Hepatocyte (in vitro differentiated cells): ENCODE results near the gene SEC61A1. TPM values are rescaled to one million over a fixed set of nuclear protein-coding genes. Genes with fewer than 3 reads are reported as not detected.

ENCODE experiments used
- DNase-seq: peaks from one replicate; pipeline ENCODE4 v3.0.0-alpha.2; 2016; ENCODE audit warnings: low spot score
- H2AFZ ChIP-seq: fragments of 200-600 bp; sonication (generic); 2 replicates; pipeline ENCODE4 v1.6.0; 2016; ENCODE audit warnings: antibody characterized with exemption, mild to moderate bottlenecking
- H3K27ac ChIP-seq: fragments of 200-600 bp; sonication (generic); 2 replicates; pipeline ENCODE4 v1.5.1; 2016; ENCODE audit warnings: mild to moderate bottlenecking
- H3K27me3 ChIP-seq: fragments of 200-600 bp; sonication (generic); 2 replicates; pipeline ENCODE4 v1.6.1; 2016
- H3K36me3 ChIP-seq: fragments of 200-600 bp; sonication (generic); replicated peaks from 2 replicates; pipeline ENCODE4 v1.5.1; 2016; ENCODE audit warnings: low read depth; ENCODE audit not compliant: insufficient read depth
- H3K4me1 ChIP-seq: fragments of 200-600 bp; sonication (generic); 2 replicates; pipeline ENCODE4 v1.5.1; 2016; ENCODE audit warnings: mild to moderate bottlenecking, moderate library complexity; ENCODE audit not compliant: insufficient read depth
- H3K4me2 ChIP-seq: fragments of 200-600 bp; sonication (generic); 2 replicates; pipeline ENCODE4 v1.6.0; 2016
- H3K4me3 ChIP-seq: fragments of 200-600 bp; sonication (generic); 2 replicates; pipeline ENCODE4 v1.5.1; 2016; ENCODE audit warnings: mild to moderate bottlenecking
- H3K79me2 ChIP-seq: fragments of 200-600 bp; sonication (generic); 2 replicates; pipeline ENCODE4 v1.6.0; 2017; ENCODE audit warnings: mild to moderate bottlenecking
- H3K9me2 ChIP-seq: fragments of 200-600 bp; sonication (generic); replicated peaks from 2 replicates; pipeline ENCODE4 v1.6.0; 2017; ENCODE audit warnings: mild to moderate bottlenecking; ENCODE audit not compliant: insufficient read depth
- H3K9me3 ChIP-seq: fragments of 200-600 bp; sonication (generic); 2 replicates; pipeline ENCODE4 v1.5.1; 2016; ENCODE audit warnings: low read depth, mild to moderate bottlenecking
- H4K20me1 ChIP-seq: fragments of 200-600 bp; sonication (generic); 2 replicates; pipeline ENCODE4 v1.6.0; 2016; ENCODE audit warnings: mild to moderate bottlenecking; ENCODE audit not compliant: insufficient read depth, poor library complexity, severe bottlenecking
- CTCF ChIP-seq: fragments of 200-600 bp; sonication (generic); IDR thresholded peaks from 2 replicates; pipeline ENCODE4 v1.5.1; 2016; ENCODE audit warnings: antibody characterized with exemption, mild to moderate bottlenecking; ENCODE audit not compliant: poor library complexity
- EZH2 ChIP-seq: fragments of 200-600 bp; sonication (generic); IDR thresholded peaks from 2 replicates; pipeline ENCODE4 v1.6.1; 2016; ENCODE audit warnings: antibody characterized with exemption, mild to moderate bottlenecking, borderline replicate concordance
- EZH2phosphoT487 ChIP-seq: fragments of 200-600 bp; sonication (generic); IDR thresholded peaks from one replicate; pipeline ENCODE4 v1.6.1; 2018; ENCODE audit warnings: antibody characterized with exemption, mild to moderate bottlenecking, low read depth, moderate library complexity; ENCODE audit not compliant: unreplicated experiment, severe bottlenecking
- WGBS: methylation state at CpG from one replicate; pipeline ENCODE4 v1.1.6; 2016; ENCODE audit warnings: low lambda C conversion rate; ENCODE audit errors: missing lambda C conversion rate; 5-methylcytosine and 5-hydroxymethylcytosine counted together
- polyA plus RNA-seq: library from polyadenylated mRNA; unstranded; fragments of >200 nt; fragmentation: Nextera tagmentation; extraction: Ambion mirVana; gene quantifications from 2 replicates; pipeline ENCODE4 v1.2.1, GENCODE V29; 2016
- total RNA-seq: library from RNA; depleted of rRNA; stranded (reverse); fragments of >200 nt; gene quantifications from 2 replicates; pipeline ENCODE4 v1.2.3, GENCODE V29; 2014

SEC61A1 gene
- total and polyA plus RNA-seq, 2 experiments from 2014 or later, result 268 to 299 TPM

GRCh38 chr3:128068156-128068620 is 16.0 kb downstream of the SEC61A1 start:
- Histone ChIP-seq H3K4me1 (no peaks in the 10 kb centered on the region), H3K27ac (no peak overlapping the region), H3K4me2 (no peak overlapping the region), H3K27me3 (no peaks in the 10 kb centered on the region), H4K20me1 (peaks cover 37% of the 10 kb centered on the region), H3K9me2 (no peaks in the 10 kb centered on the region), H2AFZ (no peak overlapping the region), H3K36me3 (no peaks in the 10 kb centered on the region), H3K9me3 (no peaks in the 10 kb centered on the region), H3K4me3 (no peak overlapping the region), H3K79me2 (no peaks in the 10 kb centered on the region)
- TF ChIP-seq EZH2 (no peak), CTCF (peak; percentile 47), EZH2phosphoT487 (no peak)
- 88% methylated on average over 8 of the region's 8 CpGs for WGBS
- peak; percentile 55 for DNase-seq

DNA sequence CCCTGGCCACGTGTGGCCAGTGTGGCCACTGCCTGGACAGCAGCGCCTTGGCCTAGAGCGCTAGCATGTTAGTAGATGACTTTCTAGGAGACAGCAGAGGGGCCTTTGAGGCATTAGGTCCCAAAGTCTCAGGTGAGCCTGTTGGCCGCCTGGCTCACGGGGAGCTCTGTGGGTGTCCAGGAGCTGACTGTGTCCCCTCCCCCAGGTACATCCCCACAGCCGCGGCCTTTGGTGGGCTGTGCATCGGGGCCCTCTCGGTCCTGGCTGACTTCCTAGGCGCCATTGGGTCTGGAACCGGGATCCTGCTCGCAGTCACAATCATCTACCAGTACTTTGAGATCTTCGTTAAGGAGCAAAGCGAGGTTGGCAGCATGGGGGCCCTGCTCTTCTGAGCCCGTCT is 17.0 kb downstream of the SEC61A1 start:
- Histone ChIP-seq H3K36me3 (no peaks in the 10 kb centered on the region), H3K79me2 (no peaks in the 10 kb centered on the region), H3K4me2 (no peak overlapping the region), H2AFZ (no peak overlapping the region), H3K4me1 (no peaks in the 10 kb centered on the region), H3K4me3 (no peak overlapping the region), H3K27ac (no peak overlapping the region), H3K9me2 (no peaks in the 10 kb centered on the region), H3K9me3 (no peaks in the 10 kb centered on the region), H3K27me3 (no peaks in the 10 kb centered on the region), H4K20me1 (peaks cover 37% of the 10 kb centered on the region)
- WGBS, result 96% methylated on average over 15 of the region's 15 CpGs
- TF ChIP-seq EZH2 (no peak), EZH2phosphoT487 (no peak), CTCF (no peak)
- no peak for DNase-seq

DNA sequence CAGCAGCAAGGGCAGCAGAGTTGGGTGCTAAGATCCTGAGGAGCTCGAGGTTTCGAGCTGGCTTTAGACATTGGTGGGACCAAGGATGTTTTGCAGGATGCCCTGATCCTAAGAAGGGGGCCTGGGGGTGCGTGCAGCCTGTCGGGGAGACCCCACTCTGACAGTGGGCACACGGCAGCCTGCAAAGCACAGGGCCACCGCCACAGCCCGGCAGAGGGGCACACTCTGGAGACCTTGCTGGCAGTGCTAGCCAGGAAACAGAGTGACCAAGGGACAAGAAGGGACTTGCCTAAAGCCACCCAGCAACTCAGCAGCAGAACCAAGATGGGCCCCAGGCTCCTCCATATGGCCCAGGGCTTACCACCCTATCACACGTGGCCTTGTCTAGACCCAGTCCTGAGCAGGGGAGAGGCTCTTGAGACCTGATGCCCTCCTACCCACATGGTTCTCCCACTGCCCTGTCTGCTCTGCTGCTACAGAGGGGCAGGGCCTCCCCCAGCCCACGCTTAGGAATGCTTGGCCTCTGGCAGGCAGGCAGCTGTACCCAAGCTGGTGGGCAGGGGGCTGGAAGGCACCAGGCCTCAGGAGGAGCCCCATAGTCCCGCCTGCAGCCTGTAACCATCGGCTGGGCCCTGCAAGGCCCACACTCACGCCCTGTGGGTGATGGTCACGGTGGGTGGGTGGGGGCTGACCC is 18.8 kb downstream of the SEC61A1 start:
- Histone ChIP-seq H3K27ac (no peak overlapping the region), H3K4me3 (no peak overlapping the region), H3K4me2 (no peak overlapping the region), H3K9me2 (no peaks in the 10 kb centered on the region), H3K36me3 (no peaks in the 10 kb centered on the region), H3K4me1 (peaks cover 11% of the 10 kb centered on the region), H2AFZ (no peak overlapping the region), H4K20me1 (peaks cover 33% of the 10 kb centered on the region), H3K27me3 (no peaks in the 10 kb centered on the region), H3K9me3 (no peaks in the 10 kb centered on the region), H3K79me2 (no peaks in the 10 kb centered on the region)
- TF ChIP-seq EZH2, result no peak
- TF ChIP-seq EZH2phosphoT487, result no peak
- TF ChIP-seq CTCF, result no peak
- DNase-seq, result no peak
- 95% methylated on average over 13 of the region's 13 CpGs for WGBS
